GM10266 (cell line): ENCODE measurements around the gene SPRY2.

Experiments used
- DNase-seq: peaks from one replicate; pipeline ENCODE4 v3.0.0; 2012; ENCODE audit errors: extremely low spot score
- CTCF ChIP-seq: IDR thresholded peaks from 2 replicates; pipeline ENCODE4 v1.5.1; 2012; ENCODE audit warnings: mild to moderate bottlenecking, low read depth; ENCODE audit not compliant: control insufficient read depth, insufficient read depth; ENCODE audit errors: missing control alignments

The SPRY2 gene

GRCh38 chr13:80382576-80382975 lies 41.6 kb upstream of the SPRY2 start:
- no peak for DNase-seq
- no peak for TF ChIP-seq CTCF

GRCh38 chr13:80379245-80379644 lies 38.3 kb upstream of the SPRY2 start:
- no peak for TF ChIP-seq CTCF
- DNase-seq, result no peak

GRCh38 chr13:80376554-80376953 lies 35.6 kb upstream of the SPRY2 start:
- no peak for DNase-seq
- TF ChIP-seq CTCF, result no peak

- no peak for TF ChIP-seq CTCF
- no peak for DNase-seq
Measured at GRCh38 chr13:80374901-80375300, 34.0 kb upstream of the SPRY2 start.

- no peak for DNase-seq
- TF ChIP-seq CTCF, result no peak
Measured at GRCh38 chr13:80374444-80374843, 33.5 kb upstream of the SPRY2 start.

GRCh38 chr13:80371840-80372509 lies 31.0 kb upstream of the SPRY2 start:
- TF ChIP-seq CTCF, result no peak
- DNase-seq, result no peak

GRCh38 chr13:80367473-80367872 lies 26.5 kb upstream of the SPRY2 start:
- TF ChIP-seq CTCF, result no peak
- DNase-seq, result no peak
